Measurements from ENCODE around the gene GRPEL2.

GRPEL2 gene

GRCh38 chr5:149314571-149315111, 30.7 kb upstream of the GRPEL2 start:
- Histone ChIP-seq H3K9me3 (ENCODE audit: insufficient read depth, low read length) (no peaks in the 10 kb centered on the region), H3K9me2 (replicated peaks; ENCODE audit: insufficient read depth, low read length) (no peaks in the 10 kb centered on the region), H3K27ac (ENCODE audit: low read depth, low read length) (no peak overlapping the region), H3K79me2 (ENCODE audit: insufficient read depth, low read length) (no peaks in the 10 kb centered on the region), H3F3A (ENCODE audit: insufficient read depth) (no peaks in the 10 kb centered on the region), H3K36me3 (ENCODE audit: low read length) (no peaks in the 10 kb centered on the region), H3K4me2 (ENCODE audit: low read depth, low read length, poor library complexity, severe bottlenecking) (no peak overlapping the region), H4K20me1 (ENCODE audit: low read depth, low read length) (no peaks in the 10 kb centered on the region), H3K9ac (ENCODE audit: low read length) (no peak overlapping the region), H2AFZ (ENCODE audit: low read depth, low read length, severe bottlenecking) (no peak overlapping the region), H3K27me3 (ENCODE audit: low read length) (no peaks in the 10 kb centered on the region), H3K4me3 (ENCODE audit: insufficient read depth, low read length, poor library complexity, severe bottlenecking) (no peak overlapping the region)
- TF ChIP-seq EZH2phosphoT487 (conservative IDR thresholded peaks at IDR 0.05; ENCODE audit: low read length) (no peak), CTCF (IDR thresholded peaks at IDR 0.05; ENCODE audit: insufficient read depth, low read length, poor library complexity, severe bottlenecking) (no peak)

GRCh38 chr5:149315753-149316152, 29.5 kb upstream of the GRPEL2 start:
- Histone ChIP-seq H3K36me3 (ENCODE audit: low read length) (no peaks in the 10 kb centered on the region), H3K4me2 (ENCODE audit: low read depth, low read length, poor library complexity, severe bottlenecking) (no peak overlapping the region), H3K9me2 (replicated peaks; ENCODE audit: insufficient read depth, low read length) (no peaks in the 10 kb centered on the region), H3K9me3 (ENCODE audit: insufficient read depth, low read length) (no peaks in the 10 kb centered on the region), H3K79me2 (ENCODE audit: insufficient read depth, low read length) (no peaks in the 10 kb centered on the region), H2AFZ (ENCODE audit: low read depth, low read length, severe bottlenecking) (no peak overlapping the region), H4K20me1 (ENCODE audit: low read depth, low read length) (no peaks in the 10 kb centered on the region), H3F3A (ENCODE audit: insufficient read depth) (no peaks in the 10 kb centered on the region), H3K9ac (ENCODE audit: low read length) (no peak overlapping the region), H3K27ac (ENCODE audit: low read depth, low read length) (no peak overlapping the region), H3K27me3 (ENCODE audit: low read length) (no peaks in the 10 kb centered on the region), H3K4me3 (ENCODE audit: insufficient read depth, low read length, poor library complexity, severe bottlenecking) (no peak overlapping the region)
- TF ChIP-seq EZH2phosphoT487 (conservative IDR thresholded peaks at IDR 0.05; ENCODE audit: low read length) (no peak), CTCF (IDR thresholded peaks at IDR 0.05; ENCODE audit: insufficient read depth, low read length, poor library complexity, severe bottlenecking) (no peak)

- H3K9me2 ChIP-seq (replicated peaks; ENCODE audit: insufficient read depth, low read length) = no peaks in the 10 kb centered on the region
- H3K27me3 ChIP-seq (ENCODE audit: low read length) = no peaks in the 10 kb centered on the region
- H3K36me3 ChIP-seq (ENCODE audit: low read length) = no peaks in the 10 kb centered on the region
- H3K9ac ChIP-seq (ENCODE audit: low read length) = no peak overlapping the region
- peak overlapping the region; percentile 50 for H2AFZ ChIP-seq (ENCODE audit: low read depth, low read length, severe bottlenecking)
- H3K27ac ChIP-seq (ENCODE audit: low read depth, low read length) = no peak overlapping the region
- H3K79me2 ChIP-seq (ENCODE audit: insufficient read depth, low read length) = no peaks in the 10 kb centered on the region
- H3F3A ChIP-seq (ENCODE audit: insufficient read depth) = no peaks in the 10 kb centered on the region
- H3K4me3 ChIP-seq (ENCODE audit: insufficient read depth, low read length, poor library complexity, severe bottlenecking) = no peak overlapping the region
- no peaks in the 10 kb centered on the region for H3K9me3 ChIP-seq (ENCODE audit: insufficient read depth, low read length)
- TF ChIP-seq EZH2phosphoT487 (conservative IDR thresholded peaks at IDR 0.05; ENCODE audit: low read length) (no peak), CTCF (IDR thresholded peaks at IDR 0.05; ENCODE audit: insufficient read depth, low read length, poor library complexity, severe bottlenecking) (peak; percentile 59)
- H3K4me2 ChIP-seq (ENCODE audit: low read depth, low read length, poor library complexity, severe bottlenecking) = no peak overlapping the region
- H4K20me1 ChIP-seq (ENCODE audit: low read depth, low read length) = no peaks in the 10 kb centered on the region
These were observed 27.8 kb upstream of the GRPEL2 start for GRCh38 chr5:149317281-149318048.
